Measurements from ENCODE around the gene NLRP6. TPM values are rescaled to one million over a fixed set of nuclear protein-coding genes. Genes with fewer than 3 reads are reported as not detected.
"Not testable (repeated sequence)": the region's sequence is repeated elsewhere in the genome, so short reads cannot be mapped to it uniquely, and the experiment has no call there.

The NLRP6 gene
- total RNA-seq, 3 donors from 2014 or later: 0.33 to 3.2 (median 1.2) TPM

DNA sequence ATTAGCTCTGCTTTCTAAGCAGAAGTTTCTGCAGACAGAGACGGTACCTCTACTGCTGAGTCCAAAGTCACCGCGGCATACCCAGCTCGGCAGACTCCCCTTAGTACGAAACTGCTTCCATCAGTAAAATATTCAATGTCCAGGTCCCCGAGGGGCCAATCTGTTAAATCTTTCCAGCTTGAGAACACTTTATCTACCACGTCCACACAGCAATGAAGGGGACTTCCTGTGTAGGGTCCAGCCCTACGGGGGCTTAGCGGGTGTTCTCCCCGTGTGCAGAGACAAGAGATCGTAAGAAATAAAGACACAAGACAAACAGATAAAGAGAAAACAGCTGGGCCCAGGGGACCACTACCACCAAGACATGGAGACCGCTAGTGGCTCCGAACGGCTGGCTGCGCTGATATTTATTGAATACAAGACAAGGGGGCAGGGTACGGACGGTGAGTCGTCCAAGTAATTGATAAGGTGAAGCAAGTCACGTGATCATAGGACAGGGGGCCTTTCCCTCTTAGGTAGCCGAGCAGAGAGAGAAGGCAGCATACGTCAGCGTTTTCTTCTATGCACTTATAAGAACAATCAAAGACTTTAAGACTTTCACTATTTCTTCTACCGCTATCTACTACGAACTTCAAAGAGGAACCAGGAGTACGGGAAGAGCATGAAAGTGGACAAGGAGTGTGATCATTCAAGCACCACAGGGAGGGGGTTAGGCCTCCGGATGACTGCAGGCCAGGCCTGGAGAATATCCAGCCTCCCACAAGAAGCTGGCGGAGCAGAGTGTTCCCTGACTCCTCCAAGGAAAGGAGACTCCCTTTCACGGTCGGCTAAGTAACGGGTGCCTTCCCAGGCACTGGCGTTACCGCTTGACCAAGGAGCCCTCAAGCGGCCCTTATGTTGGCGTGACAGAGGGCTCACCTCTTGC is 46.6 kb downstream of the NLRP6 start:
- H3K4me3 Mint-ChIP-seq: peak overlapping the region; percentile 14
- H3K9me3 Mint-ChIP-seq; H3K27me3 Mint-ChIP-seq (ENCODE audit: low read depth); DNase-seq; ATAC-seq; H3K36me3 Mint-ChIP-seq (ENCODE audit: insufficient read depth): not testable (repeated sequence)
- peaks cover 56% of the 10 kb centered on the region for H3K4me1 Mint-ChIP-seq (ENCODE audit: low read depth)

DNA sequence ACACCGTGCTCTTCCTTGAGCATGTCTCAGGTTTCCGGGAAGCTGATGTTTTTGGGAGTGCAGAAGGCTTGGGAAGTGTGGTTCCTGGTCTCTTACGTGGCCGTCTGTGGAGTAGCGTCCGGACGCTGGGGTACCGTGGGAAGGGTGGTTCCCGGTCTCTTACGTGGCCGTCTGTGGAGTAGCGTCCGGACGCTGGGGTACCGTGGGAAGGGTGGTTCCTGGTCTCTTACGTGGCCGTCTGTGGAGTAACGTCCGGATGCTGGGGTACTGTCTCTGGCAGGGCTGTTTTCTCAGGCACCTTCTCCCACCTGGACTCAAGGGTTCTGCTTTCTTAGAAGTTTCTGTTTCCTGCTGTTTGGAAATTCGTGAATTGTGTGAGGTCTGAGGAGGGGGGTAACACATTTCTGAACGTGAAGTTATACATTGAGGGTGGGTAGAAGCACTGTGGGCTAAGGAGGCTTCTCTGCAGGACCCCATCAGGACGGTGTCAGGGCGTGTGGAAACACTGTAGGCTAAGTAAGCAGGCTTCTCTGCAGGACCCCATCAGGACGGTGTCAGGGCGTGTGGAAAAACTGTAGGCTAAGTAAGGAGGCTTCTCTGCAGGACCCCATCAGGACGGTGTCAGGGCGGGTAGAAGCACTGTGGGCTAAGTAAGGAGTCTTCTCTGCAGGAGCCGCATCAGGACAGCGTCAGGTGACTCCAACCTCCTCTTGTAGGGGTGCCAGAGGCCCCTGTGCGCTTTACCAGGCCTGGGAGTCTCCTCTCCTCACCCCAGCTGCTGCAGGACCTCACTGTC is 47.8 kb downstream of the NLRP6 start:
- Mint-ChIP-seq H3K4me3 (peak overlapping the region; percentile 13), H3K36me3 (ENCODE audit: insufficient read depth) (no peaks in the 10 kb centered on the region), H3K9me3 (no peaks in the 10 kb centered on the region), H3K4me1 (ENCODE audit: low read depth) (peaks cover 57% of the 10 kb centered on the region), H3K27me3 (ENCODE audit: low read depth) (no peaks in the 10 kb centered on the region)
- no peak for DNase-seq
- peak in 1 of 2 donors; percentile 5 for ATAC-seq

DNA sequence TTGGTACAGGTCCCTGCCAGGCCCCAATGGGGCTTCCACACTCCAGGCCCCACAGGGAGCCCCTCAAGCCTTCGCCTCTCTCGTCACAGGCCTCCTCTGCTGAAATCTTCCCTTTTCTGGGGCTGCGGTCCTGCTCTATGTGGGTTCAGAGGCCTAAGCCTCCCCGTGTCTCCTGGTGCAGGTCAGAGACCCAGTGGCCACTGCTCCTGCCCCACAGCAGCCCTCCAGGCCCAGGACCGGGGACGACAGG is 48.3 kb downstream of the NLRP6 start:
- DNase-seq: no peak
- Mint-ChIP-seq H3K4me1 (ENCODE audit: low read depth) (peaks cover 62% of the 10 kb centered on the region), H3K4me3 (peak overlapping the region; percentile 1), H3K27me3 (ENCODE audit: low read depth) (no peaks in the 10 kb centered on the region), H3K36me3 (ENCODE audit: insufficient read depth) (no peaks in the 10 kb centered on the region), H3K9me3 (no peaks in the 10 kb centered on the region)
- ATAC-seq: peak in 1 of 2 donors; percentile 19

DNA sequence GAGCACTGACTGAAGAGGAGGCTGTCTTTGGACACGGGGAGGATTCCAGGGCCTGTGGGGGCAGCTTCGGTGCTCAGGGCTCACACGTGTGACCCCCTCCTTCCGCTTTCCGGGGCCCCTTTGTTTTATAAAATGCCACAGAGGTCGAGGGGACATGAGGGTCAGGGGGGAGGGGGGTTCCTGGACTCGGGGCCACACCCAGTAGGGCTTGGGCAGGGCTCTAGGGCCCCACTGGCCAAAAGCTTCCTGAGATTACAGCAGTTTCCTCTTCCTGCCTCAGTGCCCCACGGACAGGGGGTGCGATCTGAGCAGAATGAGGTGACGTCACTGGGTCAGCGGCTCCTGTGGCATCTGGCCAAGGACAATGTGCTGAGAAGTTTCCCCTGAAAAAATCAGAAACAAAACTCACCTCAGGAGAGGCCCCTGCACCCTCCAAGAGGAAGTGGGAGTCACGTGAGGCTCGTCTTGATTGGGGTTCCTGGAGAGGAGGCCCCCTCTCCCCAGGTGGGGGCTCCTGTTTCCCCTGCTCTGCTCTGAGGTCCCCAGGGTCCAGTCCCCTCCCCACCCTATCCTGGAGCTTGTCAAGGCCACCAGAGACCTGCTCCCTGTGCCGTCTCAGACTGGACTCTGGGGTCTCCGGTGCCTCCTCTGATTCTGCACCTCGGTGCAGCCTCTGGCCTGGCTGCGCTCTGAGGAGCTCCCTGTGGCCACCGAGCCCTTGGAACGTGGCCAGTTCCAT is 48.8 kb downstream of the NLRP6 start:
- ATAC-seq (peak; percentile 44), DNase-seq (no peak)
- no peaks in the 10 kb centered on the region for H3K27me3 Mint-ChIP-seq (ENCODE audit: low read depth)
- H3K36me3 Mint-ChIP-seq (ENCODE audit: insufficient read depth): no peaks in the 10 kb centered on the region
- peaks cover 67% of the 10 kb centered on the region for H3K4me1 Mint-ChIP-seq (ENCODE audit: low read depth)
- H3K4me3 Mint-ChIP-seq: peak overlapping the region; percentile 56
- no peaks in the 10 kb centered on the region for H3K9me3 Mint-ChIP-seq

DNA sequence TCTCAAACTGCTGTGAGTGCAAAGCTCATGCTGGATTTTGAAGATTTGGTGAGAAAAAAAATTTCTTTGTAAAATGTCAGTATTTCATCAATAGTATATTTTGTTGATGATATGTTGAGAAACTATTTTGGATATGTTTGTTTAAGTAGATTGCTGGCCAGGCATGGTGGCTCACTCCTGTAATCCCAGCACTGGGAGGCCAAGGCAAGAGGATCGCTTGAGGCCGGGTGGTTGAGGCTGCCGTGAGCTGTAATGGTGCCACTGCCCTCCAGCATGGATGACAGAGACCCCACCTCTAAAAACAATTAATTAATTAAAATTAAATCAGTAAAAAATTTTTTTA is 49.3 kb downstream of the NLRP6 start:
- Mint-ChIP-seq H3K9me3 (no peaks in the 10 kb centered on the region), H3K36me3 (ENCODE audit: insufficient read depth) (no peaks in the 10 kb centered on the region)

DNA sequence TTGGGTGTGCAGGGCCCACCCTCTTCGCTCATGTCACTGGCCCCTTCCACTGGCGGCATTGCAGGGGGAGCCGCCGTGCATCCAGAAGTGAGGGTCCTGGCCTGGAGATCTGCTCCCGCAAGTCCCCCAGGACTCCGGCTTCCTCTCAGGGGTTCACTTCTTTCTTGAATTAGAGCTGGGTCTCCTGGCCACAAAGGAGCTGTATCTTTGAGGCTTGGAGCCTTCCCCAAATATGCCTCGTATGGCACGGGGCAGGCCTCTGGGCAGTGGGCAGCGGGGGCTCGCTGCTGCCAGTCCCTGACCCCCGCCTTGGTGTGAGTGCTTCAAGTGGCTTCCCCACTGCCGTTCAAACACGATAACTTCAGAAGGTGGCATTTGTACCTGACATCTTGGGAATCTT is 49.8 kb downstream of the NLRP6 start:
- H3K4me3 Mint-ChIP-seq: no peak overlapping the region

More for the DNA sequence above, 49.3 kb downstream of the NLRP6 start:
- Mint-ChIP-seq H3K4me1 (ENCODE audit: low read depth) (peaks cover 70% of the 10 kb centered on the region), H3K27me3 (ENCODE audit: low read depth) (no peaks in the 10 kb centered on the region), H3K4me3 (peak overlapping the region; percentile 56)
- ATAC-seq (no peak), DNase-seq (no peak)

DNA sequence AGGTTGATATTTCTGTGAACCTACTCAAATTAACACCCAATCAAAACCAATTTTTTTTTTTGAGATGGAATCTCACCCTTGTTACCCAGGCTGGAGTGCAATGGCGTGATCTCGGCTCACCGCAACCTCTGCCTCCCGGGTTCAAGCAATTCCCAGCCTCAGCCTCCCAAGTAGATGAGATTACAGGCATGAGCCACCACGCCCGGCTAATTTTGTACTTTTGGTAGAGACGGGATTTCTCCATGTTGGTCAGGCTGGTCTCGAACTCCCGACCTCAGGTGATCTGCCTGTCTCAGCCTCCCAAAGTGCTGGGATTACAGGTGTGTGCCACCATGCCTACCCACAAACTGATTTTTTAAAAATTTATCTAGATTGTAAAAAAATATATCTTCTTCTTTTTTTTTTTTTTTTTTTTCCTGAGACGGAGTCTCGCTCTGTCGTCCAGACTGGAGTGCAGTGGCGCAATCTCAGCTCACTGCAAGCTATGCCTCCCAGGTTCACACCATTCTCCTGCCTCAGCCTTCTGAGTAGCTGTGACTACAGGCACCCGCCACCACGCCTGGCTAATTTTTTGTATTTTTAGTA is 50.4 kb downstream of the NLRP6 start:
- peaks cover 72% of the 10 kb centered on the region for H3K4me1 Mint-ChIP-seq (ENCODE audit: low read depth)
- not testable (repeated sequence) for H3K4me3 Mint-ChIP-seq; H3K36me3 Mint-ChIP-seq (ENCODE audit: insufficient read depth); DNase-seq; ATAC-seq; H3K9me3 Mint-ChIP-seq; H3K27me3 Mint-ChIP-seq (ENCODE audit: low read depth)

More for the DNA sequence above, 49.8 kb downstream of the NLRP6 start:
- no peak for ATAC-seq
- H3K9me3 Mint-ChIP-seq: no peaks in the 10 kb centered on the region
- H3K4me1 Mint-ChIP-seq (ENCODE audit: low read depth): peaks cover 74% of the 10 kb centered on the region
- H3K36me3 Mint-ChIP-seq (ENCODE audit: insufficient read depth): no peaks in the 10 kb centered on the region
- DNase-seq: no peak
- H3K27me3 Mint-ChIP-seq (ENCODE audit: low read depth): no peaks in the 10 kb centered on the region

DNA sequence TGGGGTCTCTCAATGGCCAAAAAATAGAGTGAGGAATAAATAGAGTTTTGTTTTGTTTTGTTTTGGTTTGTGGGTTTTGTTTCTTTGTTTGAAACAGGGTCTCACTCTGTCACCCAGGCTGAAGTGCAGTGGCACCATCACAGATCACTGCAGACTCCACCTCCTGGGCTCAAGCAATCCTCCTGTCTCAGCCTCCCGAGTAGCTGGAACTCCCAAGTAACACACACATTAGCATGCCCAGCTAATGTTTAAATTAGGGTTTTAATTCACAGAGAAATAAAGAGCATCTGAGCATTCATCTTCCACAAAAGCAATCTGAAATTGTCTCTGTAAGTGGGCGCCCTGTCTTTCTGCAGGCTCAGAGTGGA is 51.7 kb downstream of the NLRP6 start:
- H3K36me3 Mint-ChIP-seq (ENCODE audit: insufficient read depth): no peaks in the 10 kb centered on the region
- no peaks in the 10 kb centered on the region for H3K9me3 Mint-ChIP-seq
- H3K4me1 Mint-ChIP-seq (ENCODE audit: low read depth): peaks cover 63% of the 10 kb centered on the region
- ATAC-seq (no peak), DNase-seq (no peak)
- no peaks in the 10 kb centered on the region for H3K27me3 Mint-ChIP-seq (ENCODE audit: low read depth)
- no peak overlapping the region for H3K4me3 Mint-ChIP-seq

DNA sequence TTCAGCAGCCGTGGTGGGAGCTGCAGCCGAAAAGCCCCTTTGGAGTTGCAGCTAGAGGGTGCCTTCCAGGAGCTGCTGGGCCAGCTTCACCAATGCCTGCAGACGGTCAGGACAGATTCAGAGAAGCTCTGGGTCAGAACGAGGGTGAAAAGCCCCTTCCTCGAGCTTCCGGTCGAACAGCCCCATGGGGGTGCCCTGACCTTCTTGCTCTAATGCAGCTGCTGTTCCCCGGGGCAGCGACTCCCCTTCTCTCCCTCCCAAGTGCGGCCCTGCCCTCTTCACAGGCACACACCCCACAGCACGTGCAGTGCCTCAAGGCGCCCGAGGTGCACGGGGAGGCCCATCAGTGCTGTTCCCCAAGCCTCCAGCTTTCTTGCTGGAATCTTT is 52.1 kb downstream of the NLRP6 start:
- no peak overlapping the region for H3K4me3 Mint-ChIP-seq
- H3K36me3 Mint-ChIP-seq (ENCODE audit: insufficient read depth): no peaks in the 10 kb centered on the region
- no peaks in the 10 kb centered on the region for H3K9me3 Mint-ChIP-seq
- ATAC-seq (no peak), DNase-seq (no peak)
- H3K4me1 Mint-ChIP-seq (ENCODE audit: low read depth): peaks cover 61% of the 10 kb centered on the region
- no peaks in the 10 kb centered on the region for H3K27me3 Mint-ChIP-seq (ENCODE audit: low read depth)

DNA sequence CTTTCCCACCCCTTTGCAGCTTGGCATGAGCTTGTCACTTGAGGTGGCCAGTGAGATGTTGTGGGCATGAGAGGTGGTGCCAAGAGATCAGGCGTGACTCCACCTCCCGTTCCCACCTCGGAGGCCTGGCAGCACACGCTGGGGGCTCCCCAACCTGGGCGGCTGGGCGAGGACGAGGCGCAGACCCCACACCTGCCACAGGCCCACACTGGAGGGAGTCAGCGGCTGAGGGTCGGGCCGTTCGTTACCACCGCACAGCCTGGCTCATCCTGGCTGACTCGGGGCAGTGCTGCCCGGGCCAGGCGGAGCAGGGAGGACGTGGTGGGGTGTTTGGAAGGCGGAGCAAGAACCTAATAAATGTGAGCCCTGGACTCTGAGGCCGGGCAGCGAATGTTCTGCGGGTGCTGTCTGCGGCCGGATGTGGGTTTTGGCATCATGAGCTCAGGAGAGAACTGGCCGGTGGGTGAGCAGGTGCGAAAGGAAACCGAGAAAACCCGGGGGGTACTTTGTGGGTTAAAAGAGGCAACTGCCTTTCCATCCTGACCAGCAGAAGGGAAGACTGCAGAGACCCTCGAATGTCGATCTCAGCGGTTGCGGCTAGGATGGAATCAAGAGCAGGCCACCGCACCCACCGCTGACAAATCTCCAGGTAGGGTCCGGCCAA is 52.6 kb downstream of the NLRP6 start:
- peak overlapping the region; percentile 20 for H3K4me3 Mint-ChIP-seq
- H3K36me3 Mint-ChIP-seq (ENCODE audit: insufficient read depth): no peaks in the 10 kb centered on the region
- H3K27me3 Mint-ChIP-seq (ENCODE audit: low read depth): no peaks in the 10 kb centered on the region
- H3K4me1 Mint-ChIP-seq (ENCODE audit: low read depth): peaks cover 62% of the 10 kb centered on the region
- DNase-seq: no peak
- no peak for ATAC-seq
- no peaks in the 10 kb centered on the region for H3K9me3 Mint-ChIP-seq

DNA sequence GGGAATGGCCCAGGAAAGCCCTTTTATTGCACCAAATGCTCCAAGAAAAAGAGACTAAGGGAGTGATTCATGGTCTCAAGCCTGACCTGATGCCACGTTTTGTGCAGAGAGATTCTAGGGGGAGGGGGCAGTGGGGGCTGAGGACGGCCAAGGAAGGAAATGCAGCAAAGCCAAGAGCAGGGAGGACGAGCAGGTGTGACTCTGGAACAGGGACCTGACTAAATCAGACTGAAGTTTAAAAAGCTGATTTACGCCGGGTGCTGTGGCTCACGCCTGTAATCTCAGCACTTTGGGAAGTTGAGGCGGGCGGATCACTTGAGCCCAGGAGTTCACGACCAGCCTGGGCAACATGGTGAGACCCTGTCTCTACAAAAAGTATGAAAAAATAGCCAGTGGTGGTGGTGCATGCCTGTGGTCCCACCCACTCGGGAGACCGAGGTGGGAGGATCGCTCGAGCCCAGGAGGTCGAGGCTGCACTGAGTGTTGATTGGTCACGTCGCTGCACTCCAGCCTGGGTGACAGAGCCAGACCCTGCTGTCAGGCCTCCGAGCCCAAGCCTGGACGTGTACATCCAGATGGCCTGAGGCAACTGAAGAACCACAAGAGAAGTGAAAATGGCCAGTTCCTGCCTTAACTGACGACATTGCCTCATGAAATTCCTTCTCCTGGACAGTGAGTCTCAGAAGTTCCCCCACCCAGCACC is 53.3 kb downstream of the NLRP6 start:
- no peaks in the 10 kb centered on the region for H3K9me3 Mint-ChIP-seq
- H3K36me3 Mint-ChIP-seq (ENCODE audit: insufficient read depth): no peaks in the 10 kb centered on the region
- H3K4me1 Mint-ChIP-seq (ENCODE audit: low read depth): peaks cover 62% of the 10 kb centered on the region
- DNase-seq (no peak), ATAC-seq (no peak)
- no peaks in the 10 kb centered on the region for H3K27me3 Mint-ChIP-seq (ENCODE audit: low read depth)
- H3K4me3 Mint-ChIP-seq: peak overlapping the region; percentile 20

DNA sequence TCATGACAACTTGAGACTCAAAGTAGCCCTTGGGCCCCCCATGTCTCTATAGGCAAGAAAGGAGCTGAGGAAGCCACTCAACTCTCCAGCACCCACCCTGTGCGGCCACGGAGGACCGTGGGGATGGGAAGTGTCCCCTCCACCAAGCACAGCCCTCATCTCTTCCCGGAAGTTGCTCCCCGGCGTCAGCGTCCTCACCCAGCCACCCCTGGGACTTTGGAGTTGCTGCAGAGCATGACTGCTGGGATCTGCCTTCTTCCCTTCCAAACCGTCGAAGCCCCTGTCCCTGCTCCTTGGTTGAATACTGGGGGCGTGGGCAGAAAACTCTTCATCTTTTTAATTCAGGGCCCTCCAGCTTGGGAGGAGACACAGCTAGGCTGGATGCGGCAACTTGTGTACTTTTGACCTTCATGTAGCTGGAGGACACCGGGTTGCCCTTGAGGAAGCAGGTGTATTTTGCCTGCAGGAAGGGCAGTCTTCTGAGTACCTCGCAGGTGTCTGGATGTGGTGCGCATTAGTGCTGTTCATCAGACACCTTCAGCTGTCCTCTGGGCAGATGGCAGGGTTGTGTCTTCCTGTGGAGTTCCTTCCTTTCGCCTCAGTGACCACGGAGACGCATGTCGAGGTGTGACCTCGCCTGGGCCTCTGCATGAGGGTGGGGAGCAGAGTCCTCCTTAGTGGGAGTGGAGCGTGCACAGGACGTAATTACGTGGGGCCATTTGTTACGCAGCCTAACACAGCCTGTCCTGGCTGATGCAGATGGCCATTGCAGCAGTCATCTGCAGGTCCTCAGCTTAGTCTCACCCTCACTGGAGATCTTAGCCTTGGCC is 54.7 kb downstream of the NLRP6 start:
- Mint-ChIP-seq H3K4me1 (ENCODE audit: low read depth) (peaks cover 59% of the 10 kb centered on the region), H3K9me3 (no peaks in the 10 kb centered on the region), H3K27me3 (ENCODE audit: low read depth) (no peaks in the 10 kb centered on the region), H3K4me3 (no peak overlapping the region), H3K36me3 (ENCODE audit: insufficient read depth) (no peaks in the 10 kb centered on the region)
- ATAC-seq: no peak
- DNase-seq: no peak

Measured in activated T-cell treated with anti-CD3 and anti-CD28 coated beads, Interleukin-2, amount 50 U/mL, for 4 hours (primary cell).